Limb (tissue), 2 donors: ENCODE measurements around the gene CATSPERD.

ENCODE experiments used
- DNase-seq, 2 donors: peaks; one replicate each; pipeline ENCODE4 v3.0.0-alpha.2; 2016; ENCODE audit errors: extremely low spot score in 2 of 2

Gene CATSPERD, protein sequence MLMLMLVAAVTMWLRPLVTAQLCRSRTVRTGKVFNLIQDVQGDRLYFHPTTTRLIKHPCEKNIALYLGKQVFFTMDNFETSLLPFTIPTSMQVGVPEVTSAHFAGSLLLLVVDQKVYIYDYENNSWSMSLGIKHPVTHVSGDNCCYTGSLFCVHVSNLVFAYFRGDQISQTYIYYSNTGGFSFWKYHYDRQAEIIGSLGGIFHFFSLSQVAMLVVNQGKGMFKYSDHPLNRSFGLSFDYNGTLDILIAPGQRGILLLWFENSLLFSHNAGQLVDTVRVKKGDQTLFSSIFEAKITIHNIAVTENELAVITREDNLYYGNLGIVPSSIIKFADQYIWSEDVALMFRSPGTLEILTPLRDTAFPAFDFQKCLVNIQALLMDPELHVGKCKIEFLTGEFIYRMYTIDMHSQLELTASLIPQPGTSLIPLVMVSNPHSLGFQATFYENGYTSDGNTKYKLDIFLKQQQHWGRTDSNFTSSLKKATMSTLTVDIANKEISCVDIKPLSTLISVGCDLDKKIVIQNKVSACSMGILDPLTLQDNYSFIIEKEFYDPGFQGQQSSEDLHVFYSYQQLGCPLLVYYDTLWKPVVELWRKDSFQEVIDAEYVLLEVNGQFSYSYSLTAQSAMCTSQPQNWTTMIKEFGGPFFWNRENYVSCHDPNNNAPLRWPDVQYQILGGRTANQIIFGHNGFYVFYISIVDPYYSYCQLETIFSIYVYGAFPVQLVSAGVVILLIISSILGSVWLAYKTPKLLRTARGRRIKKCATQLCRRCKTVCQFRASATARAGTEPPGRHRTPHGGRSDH

DNA sequence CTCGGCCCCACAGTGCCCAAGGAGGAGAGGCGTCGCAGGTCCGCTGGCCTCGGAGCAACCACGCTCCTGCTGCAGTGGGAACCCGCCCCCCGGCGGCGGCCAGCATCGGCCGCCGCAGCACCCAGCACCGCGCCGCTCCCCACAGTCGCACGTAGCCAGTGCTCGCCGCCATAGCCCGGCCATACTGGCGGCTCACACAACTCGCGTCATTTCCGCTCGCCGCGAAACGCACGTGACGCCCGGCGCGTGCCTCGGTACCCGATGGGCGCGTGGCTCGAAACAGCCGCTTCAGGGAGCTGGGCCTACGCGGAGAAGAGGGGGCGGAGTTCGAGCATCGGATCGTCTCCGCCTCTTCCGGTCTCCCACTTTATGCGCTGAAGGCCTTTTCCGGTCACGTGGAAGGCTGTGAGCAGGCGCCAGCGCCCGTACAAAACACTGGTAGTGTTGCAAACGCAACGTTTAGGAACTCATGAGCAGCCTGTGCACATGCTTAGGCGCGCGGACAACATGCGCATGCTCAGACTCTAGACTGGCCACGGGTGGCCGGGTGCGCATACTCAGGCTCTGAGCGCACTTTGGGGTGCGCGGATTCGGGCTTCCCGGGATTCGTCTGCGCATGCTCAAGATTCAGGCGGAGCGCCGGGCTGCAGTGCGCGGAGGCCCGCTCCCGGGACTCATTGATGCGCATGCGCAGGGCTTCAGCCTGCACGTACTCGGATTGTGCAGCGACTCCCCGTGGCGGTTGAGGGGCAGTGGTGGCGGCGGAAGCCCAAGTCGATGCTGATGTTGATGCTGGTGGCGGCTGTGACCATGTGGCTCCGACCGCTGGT, at the start of gene CATSPERD, which contains the start of gene LONP1:
Gene CATSPERD, plus strand, starts transcription at position 677 of the 830 bp plus-strand sequence. Its CDS starts 101 bp downstream, at position 778.
Gene LONP1, minus strand, starts transcription at position 186 of the 830 bp plus-strand sequence. Its CDS starts 14 bp downstream, at position 172.
- DNase-seq = peak; percentile 98 to 99

DNA sequence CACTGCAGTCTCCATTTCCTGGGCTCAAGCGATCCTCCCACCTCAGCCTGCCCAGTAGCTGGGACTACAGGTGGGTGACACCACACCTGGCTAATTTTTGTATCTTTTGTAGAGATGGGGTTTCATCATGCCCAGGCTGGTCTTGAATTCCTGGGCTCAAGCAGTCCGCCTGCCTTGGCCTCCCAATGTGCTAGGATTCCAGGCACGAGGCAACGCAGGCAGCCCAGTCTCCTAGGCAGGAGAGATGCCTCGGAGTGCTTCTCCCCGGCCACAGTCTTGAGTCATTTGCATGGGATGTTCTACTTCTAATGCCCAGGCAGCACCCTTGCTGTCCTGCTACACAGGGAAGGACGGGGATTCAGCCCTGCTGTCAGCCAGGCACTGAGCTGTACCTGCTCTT, 48.8 kb upstream of the CATSPERD start:
- DNase-seq = no peak

DNA sequence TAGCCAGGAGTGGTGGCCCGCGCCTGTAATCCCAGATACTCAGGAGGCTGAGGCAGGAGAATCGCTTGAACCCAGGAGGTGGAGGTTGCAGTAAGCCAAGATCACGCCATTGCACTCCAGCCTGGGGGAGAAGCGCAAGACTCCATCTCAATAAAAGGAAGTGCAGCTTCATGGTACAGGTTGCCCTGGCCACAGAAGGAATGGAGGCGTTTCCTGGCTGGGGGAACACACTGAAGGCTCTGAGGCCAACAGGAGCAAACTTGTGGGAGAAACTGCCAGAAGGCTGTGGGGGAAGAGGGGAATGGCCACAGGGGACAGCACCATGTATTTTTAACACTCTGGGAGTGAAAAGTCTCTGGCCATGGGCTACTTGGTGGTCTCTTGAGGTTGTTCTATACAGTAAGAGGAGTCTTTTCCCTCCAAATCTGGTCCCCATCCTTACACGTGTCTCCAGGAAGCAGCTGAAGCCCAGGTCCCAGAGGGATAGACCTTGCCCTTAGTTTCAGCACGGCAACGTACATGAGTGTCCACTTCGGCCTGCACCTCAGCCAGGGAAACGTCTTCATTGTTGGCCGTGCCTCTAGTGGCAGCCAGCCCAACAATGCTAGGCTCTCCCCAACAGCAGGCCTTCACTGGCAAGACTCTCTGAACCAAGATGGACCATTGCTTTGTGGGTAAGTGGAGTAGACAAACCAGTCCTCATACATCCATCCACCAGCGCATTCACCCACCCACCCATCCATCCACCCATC, 47.6 kb upstream of the CATSPERD start:
- no peak for DNase-seq

DNA sequence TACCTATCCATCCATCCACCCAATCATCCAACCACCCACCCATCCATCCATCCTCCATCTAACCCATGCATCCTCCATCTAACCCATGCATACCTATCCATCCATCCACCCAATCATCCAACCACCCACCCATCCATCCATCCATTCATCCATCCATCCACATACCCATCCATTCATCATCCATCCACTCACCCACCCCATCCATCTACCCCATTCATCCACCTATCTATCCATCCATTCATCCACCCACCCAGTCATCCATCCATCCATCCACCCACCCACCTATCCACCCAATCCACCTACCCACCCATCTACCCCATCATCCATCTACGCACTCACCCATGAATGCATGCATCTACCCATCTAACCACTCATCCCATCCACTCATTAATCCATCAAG, 46.7 kb upstream of the CATSPERD start:
- DNase-seq = no peak

DNA sequence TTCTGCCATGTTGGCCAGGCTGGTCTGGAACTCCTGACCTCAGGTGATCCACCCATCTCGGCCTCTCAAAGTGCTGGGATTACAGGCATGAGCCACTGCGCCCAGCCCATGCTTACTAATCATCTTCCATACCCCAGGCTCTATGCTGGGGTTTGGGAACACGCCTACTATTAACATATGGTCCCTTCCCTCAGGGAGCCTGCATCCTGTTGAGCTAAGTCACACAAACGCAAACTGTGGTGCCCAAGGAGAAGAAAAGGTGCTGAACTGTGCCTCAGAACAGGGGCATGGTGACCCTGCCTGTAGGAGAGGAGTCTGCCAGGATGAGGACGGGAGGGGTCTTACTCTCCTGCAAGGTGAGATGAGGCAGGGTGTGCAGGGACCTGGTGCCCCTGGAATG, 45.7 kb upstream of the CATSPERD start:
- DNase-seq = no peak

DNA sequence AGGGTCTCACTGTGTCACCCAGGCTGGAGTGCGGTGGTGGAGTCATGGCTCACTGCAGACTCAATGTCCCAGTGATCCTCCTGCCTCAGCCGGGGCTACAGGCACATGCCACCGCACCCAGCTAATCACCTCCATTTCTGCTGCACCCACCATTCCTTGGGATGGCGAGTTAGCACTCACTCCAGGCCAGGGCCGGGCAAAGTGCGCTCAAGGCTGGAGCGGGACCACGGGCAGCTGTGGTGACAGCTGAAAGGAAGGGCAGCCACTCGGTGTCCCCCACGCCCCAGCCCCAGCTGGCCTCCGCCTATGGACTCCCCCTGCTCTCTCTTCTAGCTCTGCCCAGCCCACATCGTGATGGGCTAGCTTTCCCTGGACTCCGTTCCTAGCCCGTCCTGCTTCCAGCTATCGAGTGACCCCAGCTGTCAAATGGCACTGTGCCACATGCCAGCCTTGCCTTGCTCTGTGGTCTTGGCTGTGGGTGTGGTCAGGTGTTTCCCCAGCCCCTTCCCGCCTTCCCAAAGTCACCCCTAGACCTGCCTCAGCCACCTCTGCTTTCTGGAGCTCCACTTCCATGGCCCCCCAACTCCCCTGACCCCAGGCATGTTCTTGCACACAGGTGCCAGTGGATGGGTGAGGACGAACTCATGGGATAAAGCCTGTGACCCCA, 44.2 kb upstream of the CATSPERD start:
- no peak for DNase-seq

DNA sequence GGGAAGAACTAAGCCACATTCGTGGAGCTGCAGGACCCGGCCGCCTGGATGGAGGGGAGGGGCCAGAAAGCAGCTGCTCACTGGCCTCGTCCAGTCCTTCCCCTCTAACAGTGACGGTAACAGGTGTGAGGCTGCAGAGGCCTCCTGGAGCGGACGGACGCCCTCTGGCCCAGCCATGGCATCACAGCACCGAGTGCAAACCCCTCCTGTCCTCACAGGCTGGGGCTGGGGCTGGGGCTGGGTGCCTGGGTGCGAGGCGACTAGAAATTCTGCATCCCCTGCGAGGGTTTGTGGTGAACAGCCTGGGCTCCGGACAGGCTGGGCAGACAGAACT, 43.7 kb upstream of the CATSPERD start:
- DNase-seq = peak in 1 of 2 donors; percentile 32

DNA sequence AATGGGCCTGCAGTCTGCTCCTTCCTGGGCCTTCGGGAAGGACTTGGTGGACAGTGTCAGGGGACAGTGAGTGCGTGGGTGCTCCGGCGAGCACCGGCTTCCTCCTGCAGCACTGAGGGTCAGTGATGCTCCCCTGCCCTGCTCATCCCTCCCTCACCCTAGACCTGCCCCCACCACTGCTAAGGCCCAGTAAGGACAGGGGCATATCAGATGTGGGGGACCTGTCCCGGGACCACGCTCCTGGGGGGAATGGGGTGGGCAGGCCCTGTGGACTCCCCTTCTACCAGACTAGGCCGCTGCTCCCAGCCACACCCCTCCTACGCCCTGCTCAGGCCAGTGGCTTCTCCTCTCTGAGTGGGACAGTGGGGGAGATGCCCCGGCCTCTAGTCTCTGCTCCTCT, 43.3 kb upstream of the CATSPERD start:
- no peak for DNase-seq

DNA sequence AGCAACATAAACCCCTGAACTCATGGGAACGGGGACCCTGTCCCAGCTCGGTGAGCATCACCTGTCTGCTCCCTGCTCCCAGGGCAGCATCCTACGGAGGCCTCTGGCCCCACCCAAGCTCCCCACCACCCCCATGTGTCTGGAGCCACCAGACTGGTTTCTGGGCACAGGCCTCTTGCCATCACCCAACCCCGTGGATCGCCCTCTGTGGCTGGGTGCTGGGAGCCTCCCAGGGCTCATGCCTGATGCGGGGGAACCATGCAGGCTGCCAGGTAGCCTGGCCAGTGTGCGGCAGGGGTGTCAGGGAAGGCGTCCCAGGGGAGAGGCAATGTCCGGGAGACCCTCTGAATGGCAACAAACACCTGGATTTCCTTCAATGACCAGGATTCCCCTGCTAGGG, 42.9 kb upstream of the CATSPERD start:
- DNase-seq = no peak

DNA sequence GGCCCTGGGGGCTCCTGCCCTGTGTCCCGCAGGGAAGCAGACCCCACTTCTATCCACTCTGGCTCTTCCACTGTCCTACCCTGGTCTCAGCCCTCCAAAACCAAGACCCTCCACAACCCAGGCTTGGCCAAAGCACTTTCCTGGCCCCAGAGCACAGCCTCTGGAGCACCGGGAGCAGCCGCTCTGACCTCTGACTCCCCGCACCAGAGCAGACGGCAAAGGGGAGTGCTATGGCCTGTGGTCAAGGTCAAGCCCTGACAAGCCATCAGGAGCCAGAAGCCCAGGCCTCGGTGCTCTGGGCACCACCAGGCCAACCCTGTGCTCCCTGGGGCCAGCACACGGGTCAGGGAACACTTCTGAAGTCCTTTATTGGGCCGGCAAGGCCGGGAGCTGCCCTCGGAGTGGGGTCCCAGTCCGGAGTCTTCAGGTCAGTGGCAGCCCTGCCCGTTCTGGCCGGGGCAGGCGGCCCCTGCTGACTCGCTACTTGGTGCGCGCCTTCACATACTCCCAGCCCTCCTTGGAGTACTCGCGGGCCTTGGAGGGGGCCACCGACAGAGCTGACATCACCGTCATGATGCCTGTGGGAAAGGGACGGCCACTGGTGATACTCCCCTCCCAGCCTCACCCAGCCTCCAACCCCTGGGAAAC, 42.2 kb upstream of the CATSPERD start:
- DNase-seq = no peak

DNA sequence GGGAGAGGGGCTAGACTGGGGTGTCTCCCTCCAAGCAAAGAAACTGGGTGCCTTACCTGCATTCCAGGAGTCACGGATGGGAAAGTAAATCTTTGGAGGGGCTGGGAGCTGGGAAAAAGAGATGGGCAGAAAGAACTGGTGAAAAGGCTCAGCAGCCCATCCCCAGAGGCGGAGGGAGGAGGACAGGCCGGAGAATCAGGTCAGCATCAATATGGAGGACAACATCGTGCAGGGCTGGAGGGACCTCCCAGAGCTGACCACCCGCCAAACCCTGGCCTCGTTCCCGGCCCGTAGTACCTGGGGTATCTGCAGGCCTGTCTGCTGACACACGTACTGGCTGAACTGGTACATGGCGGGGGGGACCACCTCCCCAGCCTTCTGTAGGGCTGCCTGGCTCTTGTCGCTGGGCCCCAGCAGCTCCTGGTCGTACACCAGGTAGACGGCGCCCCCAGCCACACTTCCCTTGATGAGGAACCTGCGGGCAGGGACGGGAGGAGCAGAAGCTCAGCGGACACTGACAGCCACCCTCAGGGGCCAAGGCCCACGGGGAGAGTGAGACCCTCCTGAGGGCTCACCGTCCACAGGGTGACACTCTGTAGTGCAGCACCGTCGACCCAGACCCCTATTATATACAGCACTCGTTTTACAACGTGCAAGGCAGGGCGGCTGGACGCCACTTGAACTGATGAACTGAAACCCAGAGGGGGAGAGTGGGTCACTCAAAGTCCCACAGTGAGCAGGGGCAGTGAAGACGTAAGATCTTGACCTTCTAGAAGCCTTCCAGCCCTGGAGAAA, 41.0 kb upstream of the CATSPERD start:
- DNase-seq = no peak

DNA sequence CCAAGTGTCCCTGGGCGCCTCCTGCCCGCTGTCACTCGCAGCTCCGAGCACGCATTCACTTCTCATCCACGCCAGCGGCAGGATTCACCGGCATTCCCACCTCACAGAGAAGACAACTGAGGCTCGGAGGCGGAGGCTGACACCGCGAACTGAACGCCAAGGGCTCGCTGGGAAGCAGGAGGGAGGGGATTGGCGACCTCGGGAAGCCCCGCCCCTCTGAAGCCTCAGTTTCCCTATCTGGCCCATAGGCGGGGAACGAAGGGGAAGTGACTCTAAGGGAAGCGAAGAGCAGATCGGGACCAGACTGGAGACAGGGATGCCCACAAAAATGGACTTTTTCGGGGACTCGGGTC, 40.4 kb upstream of the CATSPERD start:
- no peak for DNase-seq

DNA sequence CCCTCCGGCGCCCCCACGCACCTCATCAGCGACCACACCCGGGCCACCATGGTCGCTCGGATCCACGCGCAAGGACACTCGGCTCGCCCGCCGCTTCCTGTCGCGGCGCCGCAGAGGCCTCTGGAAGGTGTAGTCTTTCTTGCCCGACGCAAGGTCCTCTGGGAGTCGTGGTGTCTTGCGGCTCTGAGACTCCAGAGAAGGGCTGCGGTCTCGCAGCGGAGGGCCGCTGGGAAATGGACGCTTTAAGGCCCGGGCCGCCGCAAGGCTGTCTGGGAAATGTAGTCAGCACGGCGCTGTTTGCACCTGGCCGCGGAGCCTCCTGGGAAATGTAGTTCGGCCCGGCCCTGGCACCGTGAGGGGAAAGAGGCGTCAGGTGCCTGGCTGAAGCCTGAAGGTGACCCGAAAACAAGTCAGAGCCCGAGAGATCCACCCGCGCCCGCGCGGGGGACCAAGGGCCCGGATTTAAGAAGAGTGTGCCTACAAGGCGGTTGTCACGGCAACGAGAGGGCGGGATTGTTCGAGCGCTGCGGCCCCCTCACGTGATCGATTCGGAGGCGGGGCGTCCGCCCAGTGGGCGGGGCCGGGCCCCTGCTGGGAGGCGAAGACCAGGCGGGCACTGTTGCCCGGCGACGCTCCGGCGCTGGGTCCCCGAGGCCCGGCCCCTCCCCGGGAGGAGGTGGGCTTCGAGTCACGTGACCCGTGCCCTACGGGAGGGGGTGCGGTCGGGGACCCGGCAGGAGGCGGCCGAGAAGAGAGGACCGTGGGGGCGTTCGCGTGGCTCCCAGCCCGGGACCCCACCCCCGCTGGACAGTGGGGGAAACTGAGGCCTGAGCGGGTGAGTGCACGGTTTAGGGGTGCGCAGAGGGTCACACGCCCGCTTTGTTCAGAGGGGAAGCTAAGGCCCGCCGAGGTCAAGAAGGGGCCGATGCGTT, 39.7 kb upstream of the CATSPERD start, which contains the start of the genes HSD11B1L and MICOS13:
Gene HSD11B1L, plus strand, starts transcription at position 591 of the 932 bp plus-strand sequence. CDS start 3,806 bp downstream, outside the sequence.
Gene MICOS13, minus strand, starts transcription at position 80 of the 932 bp plus-strand sequence. Its CDS starts 30 bp downstream, at position 50.
- peak; percentile 98 to 99 for DNase-seq

DNA sequence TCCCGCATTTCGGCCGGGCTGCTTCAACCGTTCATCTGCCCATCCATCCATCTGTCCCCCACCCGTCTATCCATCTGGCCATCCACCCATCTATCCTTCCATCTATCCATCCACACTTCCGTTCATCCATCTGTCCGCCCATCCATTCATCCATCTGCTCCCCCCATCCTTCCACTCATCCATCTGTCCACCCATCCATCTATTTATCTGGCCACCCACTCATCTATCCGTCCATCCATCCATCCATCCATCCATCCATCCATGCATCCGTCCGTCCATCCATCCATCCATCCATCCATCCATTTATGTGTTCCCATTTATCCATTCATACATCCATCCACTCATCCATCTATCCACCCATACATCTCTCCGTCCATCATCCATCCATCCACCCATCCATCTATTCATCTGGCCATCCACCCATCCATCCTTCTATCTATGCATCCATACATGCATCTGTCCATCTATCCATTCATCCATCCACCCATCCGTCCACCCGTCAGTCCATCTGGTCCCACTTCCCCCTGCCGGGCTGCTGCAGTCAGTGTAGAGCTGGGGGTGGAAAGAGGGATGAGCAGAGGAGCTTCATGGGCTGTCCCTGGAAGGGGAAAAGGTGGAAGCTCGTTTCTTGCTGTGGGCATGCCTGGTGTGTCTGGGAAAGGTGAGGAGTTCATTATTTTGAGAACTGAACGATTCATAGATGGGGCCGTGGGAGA, 38.9 kb upstream of the CATSPERD start:
- DNase-seq = no peak

DNA sequence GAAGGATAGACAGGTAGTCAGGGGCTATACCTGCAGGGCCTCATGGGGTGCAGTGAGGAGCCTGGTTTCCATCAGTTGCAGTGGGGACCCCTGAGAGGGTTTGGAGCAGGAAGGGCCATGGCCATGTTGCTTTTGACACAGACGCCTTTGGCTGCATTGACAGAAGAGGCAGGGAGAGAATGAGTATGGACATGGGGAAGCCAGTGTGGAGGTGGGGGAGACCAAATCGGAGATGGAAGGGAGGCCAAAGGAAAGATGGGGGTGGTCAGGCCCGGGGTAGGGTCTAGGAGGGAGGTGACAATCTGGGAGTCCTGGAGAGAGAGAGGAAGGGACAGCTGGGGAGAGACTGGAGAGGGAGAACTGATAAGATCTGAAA, 38.3 kb upstream of the CATSPERD start:
- DNase-seq = no peak

DNA sequence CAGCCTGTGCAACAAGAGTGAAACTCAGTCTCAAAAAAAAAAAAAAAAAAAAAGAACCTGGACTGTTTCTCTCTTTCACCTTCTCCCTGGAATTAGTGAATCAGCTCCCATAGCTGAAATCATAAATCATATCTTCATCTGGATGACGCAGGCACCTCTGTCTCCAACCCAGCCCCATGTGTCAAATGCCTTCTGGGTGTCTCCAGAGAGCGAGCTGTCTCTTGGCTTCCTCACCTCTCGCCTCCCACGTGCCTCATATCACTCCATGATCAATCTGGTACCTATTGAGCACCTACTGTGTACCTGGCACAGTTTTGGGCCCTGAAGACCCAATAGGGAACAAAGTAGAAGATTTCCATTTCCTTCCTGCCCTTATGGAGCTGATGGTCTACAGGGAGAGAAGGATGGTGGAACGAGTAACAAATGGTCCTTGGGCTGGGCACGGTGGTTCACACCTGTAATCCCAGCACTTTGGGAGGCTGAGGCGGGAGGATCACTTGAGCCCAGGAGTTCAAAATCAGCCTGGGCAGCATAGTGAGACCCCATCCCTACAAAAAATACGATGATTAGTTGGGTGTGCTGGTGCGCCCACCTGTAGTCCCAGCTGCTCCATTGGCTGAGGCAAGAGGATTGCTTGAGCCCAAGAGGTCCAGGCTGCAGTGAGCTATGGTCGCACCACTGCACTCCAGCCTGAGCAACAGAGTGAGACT, 37.1 kb upstream of the CATSPERD start:
- DNase-seq = no peak
